ENCODE measurements around the gene SPEG. TPM values are rescaled to one million over a fixed set of nuclear protein-coding genes. Genes with fewer than 3 reads are reported as not detected.

The SPEG gene
- total RNA-seq, 1 donor from 2014 or later = 145 TPM

- H3K36me3 ChIP-seq = peaks cover under 1% of the 10 kb centered on the region
- peaks cover 60% of the 10 kb centered on the region for H3K4me1 ChIP-seq
- H3K9me3 ChIP-seq (replicated peaks) = no peaks in the 10 kb centered on the region
- no peak for DNase-seq
- H3K4me3 ChIP-seq = peak overlapping the region; percentile 75
- no peak for TF ChIP-seq CTCF (IDR thresholded peaks at IDR 0.05; ENCODE audit: borderline replicate concordance)
- H3K27ac ChIP-seq (replicated peaks) = peak overlapping the region; percentile 99
- intact Hi-C loops (cut with micrococcal nuclease) = no loop called here
- H3K27me3 ChIP-seq (ENCODE audit: low read depth) = peaks cover 44% of the 10 kb centered on the region
These were observed 61.7 kb downstream of the SPEG start for GRCh38 chr2:219496247-219496824.

GRCh38 chr2:219496825-219497494 lies 62.3 kb downstream of the SPEG start:
- no peaks in the 10 kb centered on the region for H3K9me3 ChIP-seq (replicated peaks)
- intact Hi-C loops (cut with micrococcal nuclease) = no loop called here
- H3K4me3 ChIP-seq = peak overlapping the region; percentile 75
- H3K36me3 ChIP-seq = peaks cover 6% of the 10 kb centered on the region
- peaks cover 55% of the 10 kb centered on the region for H3K4me1 ChIP-seq
- TF ChIP-seq CTCF (IDR thresholded peaks at IDR 0.05; ENCODE audit: borderline replicate concordance) = no peak
- DNase-seq = no peak
- H3K27ac ChIP-seq (replicated peaks) = peak overlapping the region; percentile 99
- H3K27me3 ChIP-seq (ENCODE audit: low read depth) = peaks cover 40% of the 10 kb centered on the region

- peak overlapping the region; percentile 75 for H3K4me3 ChIP-seq
- peaks cover 55% of the 10 kb centered on the region for H3K4me1 ChIP-seq
- no peaks in the 10 kb centered on the region for H3K9me3 ChIP-seq (replicated peaks)
- no peak for TF ChIP-seq CTCF (IDR thresholded peaks at IDR 0.05; ENCODE audit: borderline replicate concordance)
- intact Hi-C loops (cut with micrococcal nuclease) = no loop called here
- DNase-seq = peak; percentile 95
- H3K27me3 ChIP-seq (ENCODE audit: low read depth) = peaks cover 33% of the 10 kb centered on the region
- peaks cover 14% of the 10 kb centered on the region for H3K36me3 ChIP-seq
- peak overlapping the region; percentile 99 for H3K27ac ChIP-seq (replicated peaks)
These were observed 63.0 kb downstream of the SPEG start for GRCh38 chr2:219497495-219498279.

- peaks cover 25% of the 10 kb centered on the region for H3K27me3 ChIP-seq (ENCODE audit: low read depth)
- peak within 1 kb of the TSS; percentile 99 for H3K27ac ChIP-seq (replicated peaks)
- DNase-seq = peak; percentile 95
- H3K4me3 ChIP-seq = peak within 1 kb of the TSS; percentile 75
- intact Hi-C loops (cut with micrococcal nuclease) = no loop called here
- TF ChIP-seq CTCF (IDR thresholded peaks at IDR 0.05; ENCODE audit: borderline replicate concordance) = peak; percentile 28
- no peaks in the 10 kb centered on the region for H3K9me3 ChIP-seq (replicated peaks)
- peaks cover 20% of the 10 kb centered on the region for H3K36me3 ChIP-seq
- H3K4me1 ChIP-seq = peaks cover 55% of the 10 kb centered on the region
These were observed 63.8 kb downstream of the SPEG start, which contains the start of gene GMPPA for GRCh38 chr2:219498280-219499057. GMPPA (plus strand) TSS chr2:219498891; CDS start chr2:219499976, 1,085 bp downstream.

- Histone ChIP-seq H3K27me3 (ENCODE audit: low read depth) (peaks cover 20% of the 10 kb centered on the region), H3K4me3 (peak overlapping the region; percentile 75), H3K4me1 (peaks cover 55% of the 10 kb centered on the region), H3K36me3 (peaks cover 26% of the 10 kb centered on the region), H3K27ac (replicated peaks) (peak overlapping the region; percentile 99), H3K9me3 (replicated peaks) (no peaks in the 10 kb centered on the region)
- DNase-seq = no peak
- intact Hi-C loops (cut with micrococcal nuclease) = no loop called here
- no peak for TF ChIP-seq CTCF (IDR thresholded peaks at IDR 0.05; ENCODE audit: borderline replicate concordance)
These were observed 64.3 kb downstream of the SPEG start for GRCh38 chr2:219499058-219499307.
